B cell (primary cell): ENCODE results near the gene TK2. TPM values are rescaled to one million over a fixed set of nuclear protein-coding genes. Genes with fewer than 3 reads are reported as not detected.

ENCODE experiments used
- ATAC-seq: fragments of 200-7000 bp; cut with Tn5 transposase; one replicate; pipeline ENCODE4 v1.10.0; 2021; ENCODE audit warnings: low read depth, mild to moderate bottlenecking, moderate number of reproducible peaks, moderate library complexity
- CTCF ChIA-PET: fragments of 350-600 bp; sonication (Branson Sonifier 250); formaldehyde crosslinking; loops from one replicate; lab custom pipeline; 2021; ENCODE audit warnings: antibody characterized with exemption, inconsistent platforms; lab: Charles Lee
- POLR2A ChIA-PET: fragments of 350-600 bp; sonication (Branson Sonifier 250); formaldehyde crosslinking; loops from one replicate; lab custom pipeline; 2021; ENCODE audit warnings: antibody characterized with exemption; lab: Charles Lee
- DNase-seq: peaks from one replicate; pipeline ENCODE4 v3.0.0; 2013
- H2AFZ ChIP-seq: 2 replicates; pipeline ENCODE4 v1.6.1; 2012; ENCODE audit warnings: mild to moderate bottlenecking, low read depth, low read length; ENCODE audit not compliant: insufficient read depth, poor library complexity, severe bottlenecking
- H3K27ac ChIP-seq, 2 donors: 1 replicate in 1 of 2; 2 replicates in 1 of 2; pipeline ENCODE4 v1.5.1; 2012 to 2013; ENCODE audit warnings: low read length in 2 of 2, mild to moderate bottlenecking in 2 of 2, moderate library complexity in 1 of 2
- H3K27me3 ChIP-seq, 4 experiments: fragments of 200-600 bp in 1 of 4; sonication (generic) in 1 of 4; replicated peaks in 1 of 4; 1 replicate in 2 of 4; 2 replicates in 2 of 4; pipeline versions ENCODE4 v1.6.1 to v1.7.0; 2013 to 2016; ENCODE audit warnings: low read length in 3 of 4, mild to moderate bottlenecking in 2 of 4, mixed read lengths in 1 of 4, moderate library complexity in 1 of 4; ENCODE audit not compliant: insufficient read depth in 4 of 4, control insufficient read depth in 3 of 4; ENCODE audit errors: control extremely low read depth in 1 of 4
- H3K36me3 ChIP-seq, 2 experiments: replicated peaks in 1 of 2; 1 replicate in 1 of 2; 2 replicates in 1 of 2; pipeline versions ENCODE4 v1.6.1 to v1.7.1; 2013; ENCODE audit warnings: low read length in 1 of 2; ENCODE audit not compliant: insufficient read depth in 2 of 2, control insufficient read depth in 1 of 2; ENCODE audit errors: control extremely low read depth in 1 of 2, extremely low read depth in 1 of 2
- H3K4me1 ChIP-seq, 2 donors: fragments of 200-600 bp in 1 of 2; sonication (generic) in 1 of 2; 1 replicate in 1 of 2; 2 replicates in 1 of 2; pipeline versions ENCODE4 v1.5.1 to v1.6.1; 2013 to 2017; ENCODE audit warnings: low read length in 2 of 2; ENCODE audit not compliant: control insufficient read depth in 2 of 2, insufficient read depth in 2 of 2
- H3K4me2 ChIP-seq: replicated peaks from 2 replicates; pipeline ENCODE3; 2012; ENCODE audit warnings: mild to moderate bottlenecking, low read depth, low read length; ENCODE audit not compliant: poor library complexity, severe bottlenecking
- H3K4me3 ChIP-seq, 5 experiments: fragments of 200-600 bp in 1 of 5; sonication (generic) in 1 of 5; 1 replicate in 3 of 5; 2 replicates in 2 of 5; pipeline versions ENCODE4 v1.5.1 to v1.7.0; 2011 to 2016; ENCODE audit warnings: low read length in 4 of 5, mild to moderate bottlenecking in 4 of 5, low read depth in 2 of 5, control low read depth in 1 of 5, moderate library complexity in 1 of 5; ENCODE audit not compliant: insufficient read depth in 1 of 5; ENCODE audit errors: control extremely low read depth in 1 of 5, extremely low read depth in 1 of 5
- H3K79me2 ChIP-seq: fragments of 200-600 bp; sonication (generic); one replicate; pipeline ENCODE4 v1.6.0; 2016; ENCODE audit warnings: low read length; ENCODE audit not compliant: control insufficient read depth, insufficient read depth
- H3K9ac ChIP-seq: fragments of 200-600 bp; sonication (generic); 2 replicates; pipeline ENCODE4 v1.6.1; 2017; ENCODE audit warnings: mild to moderate bottlenecking, low read length, moderate library complexity
- H3K9me3 ChIP-seq, 3 donors: one replicate each; pipeline versions ENCODE4 v1.6.1 to v1.7.1; 2013; ENCODE audit warnings: low read length in 2 of 3; ENCODE audit not compliant: control insufficient read depth in 2 of 3, insufficient read depth in 1 of 3; ENCODE audit errors: control extremely low read depth in 1 of 3
- H4K20me1 ChIP-seq: 2 replicates; pipeline ENCODE4 v1.6.0; 2012; ENCODE audit warnings: mild to moderate bottlenecking, low read length; ENCODE audit not compliant: insufficient read depth, control insufficient read depth, poor library complexity, severe bottlenecking
- H3K27ac Mint-ChIP-seq: one replicate; pipeline ENCODE4 v1.8.0; 2021; ENCODE audit warnings: mixed read lengths
- H3K27me3 Mint-ChIP-seq: one replicate; pipeline ENCODE4 v1.8.0; 2021; ENCODE audit warnings: mixed read lengths
- H3K4me1 Mint-ChIP-seq: one replicate; pipeline ENCODE4 v1.8.0; 2021; ENCODE audit warnings: mixed read lengths
- H3K4me3 Mint-ChIP-seq: one replicate; pipeline ENCODE4 v1.8.0; 2021; ENCODE audit warnings: mixed read lengths
- H3K9me3 Mint-ChIP-seq: one replicate; pipeline ENCODE4 v1.8.0; 2022; ENCODE audit warnings: mixed read lengths; ENCODE audit not compliant: insufficient read depth
- EZH2 ChIP-seq: IDR thresholded peaks from 2 replicates; pipeline ENCODE4 v1.6.1; 2012; ENCODE audit warnings: borderline replicate concordance, low read depth, mild to moderate bottlenecking, moderate library complexity, low read length; ENCODE audit not compliant: insufficient read depth, poor library complexity, severe bottlenecking
- WGBS: methylation state at CpG from one replicate; pipeline ENCODE4 v1.1.5; 2013; ENCODE audit warnings: missing lambda C conversion rate; ENCODE audit not compliant: insufficient coverage; 5-methylcytosine and 5-hydroxymethylcytosine counted together
- intact Hi-C: fragments of 100-400 bp; cut with micrococcal nuclease; formaldehyde crosslinking; loops from one replicate; pipeline ENCODE4 v1.10.0; 2022
- polyA plus RNA-seq: library from polyadenylated mRNA; depleted of rRNA; stranded (reverse); fragments of >200 nt; gene quantifications from 2 replicates; pipeline ENCODE4 v1.2.3, GENCODE V29; 2012
- total RNA-seq, 2 donors: library from RNA; stranded (reverse); fragments of 120-200 nt in 1 of 2; gene quantifications; 1 replicate in 1 of 2; 2 replicates in 1 of 2; pipeline versions ENCODE4 v1.2.3 to v1.2.4, GENCODE V29; 2013 to 2022
- TF ChIP-seq, protein P1 (sequence below): fragments of 200-600 bp; IDR thresholded peaks from one replicate; pipeline ENCODE4 v1.8.0; 2022; ENCODE audit warnings: antibody characterized with exemption, mild to moderate bottlenecking

The TK2 gene
- total and polyA plus RNA-seq, 2 donors (not counting 1 experiment from before 2014, with no cell fraction given) = 2.9 to 9.7 TPM

DNA sequence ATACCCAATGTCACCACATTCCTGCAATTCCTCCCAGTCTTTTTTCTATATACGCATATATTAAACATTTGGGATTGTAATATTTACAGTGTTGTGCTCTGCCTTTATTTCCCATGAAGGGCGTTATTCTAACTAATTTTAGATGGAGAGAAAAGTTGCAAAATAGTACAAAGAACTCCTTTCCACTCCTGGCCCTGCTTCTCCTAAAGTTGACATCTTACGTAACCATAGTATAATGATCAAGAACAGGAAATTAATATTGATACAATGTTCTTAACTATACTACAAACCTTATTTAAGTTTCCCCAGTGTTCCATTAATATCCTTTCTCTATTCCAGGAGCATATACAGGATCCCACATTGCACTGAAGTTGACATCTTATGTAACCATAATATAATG is 46.3 kb downstream of the TK2 start:
- no peak overlapping the region for H3K4me3 ChIP-seq
- no peaks in the 10 kb centered on the region for H4K20me1 ChIP-seq
- no CpG with 5 or more reads among the region's 3 CpGs for WGBS
- no peaks in the 10 kb centered on the region for H3K79me2 ChIP-seq
- H3K9me3 ChIP-seq = no peaks in the 10 kb centered on the region
- H3K27me3 ChIP-seq = no peaks in the 10 kb centered on the region
- H3K36me3 ChIP-seq = no peaks in the 10 kb centered on the region
- H3K27ac Mint-ChIP-seq = no peak overlapping the region
- DNase-seq = no peak
- peaks cover 12% of the 10 kb centered on the region for H3K4me1 Mint-ChIP-seq
- H3K9ac ChIP-seq = no peak overlapping the region
- H3K4me3 Mint-ChIP-seq = no peak overlapping the region
- ChIA-PET POLR2A (no interaction called here), CTCF (no interaction called here)
- H3K27ac ChIP-seq = no peak overlapping the region
- intact Hi-C loops = no loop called here
- no peaks in the 10 kb centered on the region for H3K9me3 Mint-ChIP-seq
- H3K4me1 ChIP-seq = peaks cover 0 to 5% of the 10 kb centered on the region in 2 donors
- ATAC-seq = no peak
- H2AFZ ChIP-seq = no peak overlapping the region
- no peaks in the 10 kb centered on the region for H3K27me3 Mint-ChIP-seq
- H3K4me2 ChIP-seq = no peak overlapping the region
- TF ChIP-seq EZH2 = no peak
- TF ChIP-seq, protein P1, sequence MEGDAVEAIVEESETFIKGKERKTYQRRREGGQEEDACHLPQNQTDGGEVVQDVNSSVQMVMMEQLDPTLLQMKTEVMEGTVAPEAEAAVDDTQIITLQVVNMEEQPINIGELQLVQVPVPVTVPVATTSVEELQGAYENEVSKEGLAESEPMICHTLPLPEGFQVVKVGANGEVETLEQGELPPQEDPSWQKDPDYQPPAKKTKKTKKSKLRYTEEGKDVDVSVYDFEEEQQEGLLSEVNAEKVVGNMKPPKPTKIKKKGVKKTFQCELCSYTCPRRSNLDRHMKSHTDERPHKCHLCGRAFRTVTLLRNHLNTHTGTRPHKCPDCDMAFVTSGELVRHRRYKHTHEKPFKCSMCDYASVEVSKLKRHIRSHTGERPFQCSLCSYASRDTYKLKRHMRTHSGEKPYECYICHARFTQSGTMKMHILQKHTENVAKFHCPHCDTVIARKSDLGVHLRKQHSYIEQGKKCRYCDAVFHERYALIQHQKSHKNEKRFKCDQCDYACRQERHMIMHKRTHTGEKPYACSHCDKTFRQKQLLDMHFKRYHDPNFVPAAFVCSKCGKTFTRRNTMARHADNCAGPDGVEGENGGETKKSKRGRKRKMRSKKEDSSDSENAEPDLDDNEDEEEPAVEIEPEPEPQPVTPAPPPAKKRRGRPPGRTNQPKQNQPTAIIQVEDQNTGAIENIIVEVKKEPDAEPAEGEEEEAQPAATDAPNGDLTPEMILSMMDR = no peak

DNA sequence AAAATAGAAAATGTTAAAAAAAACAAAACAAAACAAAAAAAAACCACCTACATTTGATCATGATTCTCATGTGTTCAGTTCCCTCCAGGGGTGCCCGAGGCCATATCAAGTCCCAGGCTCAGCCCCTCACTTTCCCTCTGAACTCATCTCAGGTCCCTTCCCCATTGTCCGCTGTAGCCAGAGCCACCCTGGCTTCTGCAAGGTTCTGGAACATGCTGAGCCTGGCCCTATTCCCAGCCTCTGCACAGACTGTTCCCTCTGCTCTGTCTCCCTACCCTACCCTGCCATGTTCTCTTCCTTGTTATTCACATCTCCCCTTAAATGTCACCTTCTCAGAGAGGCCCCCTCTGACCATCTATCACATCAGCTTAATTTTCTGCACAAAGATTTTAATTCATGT is 46.9 kb downstream of the TK2 start:
- CTCF ChIA-PET = interaction anchor here (1.1 kb wide), 1 partner anchor 12 kb away, joined by 3 read pairs; no protein-coding TSS in a partner anchor

More for the DNA sequence above, 46.9 kb downstream of the TK2 start:
- H3K79me2 ChIP-seq = no peaks in the 10 kb centered on the region
- intact Hi-C loops = no loop called here
- no peaks in the 10 kb centered on the region for H4K20me1 ChIP-seq
- no peak overlapping the region for H3K27ac Mint-ChIP-seq
- H3K4me1 ChIP-seq = no peaks in the 10 kb centered on the region
- H3K9ac ChIP-seq = no peak overlapping the region
- no peak for DNase-seq
- no peaks in the 10 kb centered on the region for H3K27me3 Mint-ChIP-seq
- H3K36me3 ChIP-seq = no peaks in the 10 kb centered on the region
- no peak overlapping the region for H3K4me2 ChIP-seq
- POLR2A ChIA-PET = no interaction called here
- TF ChIP-seq, protein P1 = no peak
- no peak for TF ChIP-seq EZH2
- peaks cover 7% of the 10 kb centered on the region for H3K4me1 Mint-ChIP-seq
- ATAC-seq = no peak
- no peak overlapping the region for H3K27ac ChIP-seq
- no peak overlapping the region for H3K4me3 ChIP-seq
- H3K9me3 Mint-ChIP-seq = no peaks in the 10 kb centered on the region
- WGBS = 96% methylated on average over 2 of the region's 2 CpGs
- no peaks in the 10 kb centered on the region for H3K9me3 ChIP-seq
- no peak overlapping the region for H2AFZ ChIP-seq
- no peak overlapping the region for H3K4me3 Mint-ChIP-seq
- no peaks in the 10 kb centered on the region for H3K27me3 ChIP-seq
